Measurements from ENCODE around the gene KLHL2. TPM values are rescaled to one million over a fixed set of nuclear protein-coding genes. Genes with fewer than 3 reads are reported as not detected.

KLHL2 gene
- total and polyA plus RNA-seq, 2 experiments from 2014 or later = 7.1 to 14.8 TPM

- H3F3A ChIP-seq (replicated peaks; ENCODE audit: low read depth) = no peaks in the 10 kb centered on the region
- TF ChIP-seq ETS1 (IDR thresholded peaks at IDR 0.05) (no peak), EZH2phosphoT487 (IDR thresholded peaks at IDR 0.05; ENCODE audit: unreplicated experiment) (no peak), ZNF331 (CRISPR knock-in tag; IDR thresholded peaks at IDR 0.05; ENCODE audit: low read depth) (no peak), REST (IDR thresholded peaks at IDR 0.05; ENCODE audit: unreplicated experiment) (no peak)
- Mint-ChIP-seq H3K27me3 (ENCODE audit: insufficient read depth, low read depth, poor library complexity) (no peaks in the 10 kb centered on the region), H3K4me1 (no peaks in the 10 kb centered on the region), H3K9me3 (no peaks in the 10 kb centered on the region), H3K36me3 (ENCODE audit: low read depth) (peaks cover 13% of the 10 kb centered on the region; the same call in 2 of the 3 replicates), H3K4me3 (no peak overlapping the region), H3K27ac (no peak overlapping the region)
- H4K20me1 ChIP-seq (replicated peaks; ENCODE audit: insufficient read depth) = no peaks in the 10 kb centered on the region
- H3K36me3 ChIP-seq (ENCODE audit: insufficient read depth) = no peaks in the 10 kb centered on the region
- no peak overlapping the region for H2AFZ ChIP-seq
- no peak overlapping the region for H3K4me2 ChIP-seq
- no peaks in the 10 kb centered on the region for H3K79me2 ChIP-seq (replicated peaks; ENCODE audit: insufficient read depth)
- DNase-seq (ENCODE audit: low spot score) = no peak
- H3K9me2 ChIP-seq (ENCODE audit: insufficient read depth) = no peaks in the 10 kb centered on the region
- no peak overlapping the region for H3K27ac ChIP-seq (ENCODE audit: low read depth)
- no peaks in the 10 kb centered on the region for H3K27me3 ChIP-seq (ENCODE audit: insufficient read depth)
- no peak for ATAC-seq
- no peak overlapping the region for H3K4me3 ChIP-seq
- no peaks in the 10 kb centered on the region for H3K4me1 ChIP-seq (ENCODE audit: insufficient read depth)
Measured at GRCh38 chr4:165308166-165308565, 100.8 kb downstream of the KLHL2 start.

GRCh38 chr4:165308606-165309005 lies 101.2 kb downstream of the KLHL2 start:
- Histone ChIP-seq H3F3A (replicated peaks; ENCODE audit: low read depth) (no peaks in the 10 kb centered on the region), H3K4me3 (no peak overlapping the region), H2AFZ (no peak overlapping the region), H3K4me1 (ENCODE audit: insufficient read depth) (no peaks in the 10 kb centered on the region), H3K36me3 (ENCODE audit: insufficient read depth) (no peaks in the 10 kb centered on the region), H3K79me2 (replicated peaks; ENCODE audit: insufficient read depth) (no peaks in the 10 kb centered on the region), H3K27ac (ENCODE audit: low read depth) (no peak overlapping the region), H4K20me1 (replicated peaks; ENCODE audit: insufficient read depth) (no peaks in the 10 kb centered on the region), H3K9me2 (ENCODE audit: insufficient read depth) (no peaks in the 10 kb centered on the region), H3K27me3 (ENCODE audit: insufficient read depth) (no peaks in the 10 kb centered on the region), H3K4me2 (no peak overlapping the region)
- Mint-ChIP-seq H3K4me1 (no peaks in the 10 kb centered on the region), H3K27me3 (ENCODE audit: insufficient read depth, low read depth, poor library complexity) (no peaks in the 10 kb centered on the region), H3K36me3 (ENCODE audit: low read depth) (peaks cover 13% of the 10 kb centered on the region; the same call in 2 of the 3 replicates), H3K27ac (no peak overlapping the region), H3K9me3 (no peaks in the 10 kb centered on the region), H3K4me3 (no peak overlapping the region)
- no peak for ATAC-seq
- no peak for DNase-seq (ENCODE audit: low spot score)
- TF ChIP-seq ETS1 (IDR thresholded peaks at IDR 0.05) (no peak), POLR2AphosphoS5 (IDR thresholded peaks at IDR 0.05; ENCODE audit: low read depth) (no peak), CREB1 (CRISPR knock-in tag; IDR thresholded peaks at IDR 0.05; ENCODE audit: low read depth) (no peak), NANOG (IDR thresholded peaks at IDR 0.05; ENCODE audit: borderline replicate concordance) (no peak), STAT1 (IDR thresholded peaks at IDR 0.05; ENCODE audit: unreplicated experiment) (no peak), ZNF114 (CRISPR knock-in tag; IDR thresholded peaks at IDR 0.05) (no peak), EZH2phosphoT487 (IDR thresholded peaks at IDR 0.05; ENCODE audit: unreplicated experiment) (no peak), JUNB (IDR thresholded peaks at IDR 0.05; ENCODE audit: unreplicated experiment) (no peak), EZH2 (IDR thresholded peaks at IDR 0.05; ENCODE audit: low read depth, unreplicated experiment) (no peak), ZNF331 (CRISPR knock-in tag; IDR thresholded peaks at IDR 0.05; ENCODE audit: low read depth) (no peak), REST (IDR thresholded peaks at IDR 0.05; ENCODE audit: unreplicated experiment) (no peak)

All from GM23338 (cell line).